ENCODE results near the gene SLC13A5. TPM values are rescaled to one million over a fixed set of nuclear protein-coding genes. Genes with fewer than 3 reads are reported as not detected.

The SLC13A5 gene
- polyA plus RNA-seq, 3 donors, result not detected

DNA sequence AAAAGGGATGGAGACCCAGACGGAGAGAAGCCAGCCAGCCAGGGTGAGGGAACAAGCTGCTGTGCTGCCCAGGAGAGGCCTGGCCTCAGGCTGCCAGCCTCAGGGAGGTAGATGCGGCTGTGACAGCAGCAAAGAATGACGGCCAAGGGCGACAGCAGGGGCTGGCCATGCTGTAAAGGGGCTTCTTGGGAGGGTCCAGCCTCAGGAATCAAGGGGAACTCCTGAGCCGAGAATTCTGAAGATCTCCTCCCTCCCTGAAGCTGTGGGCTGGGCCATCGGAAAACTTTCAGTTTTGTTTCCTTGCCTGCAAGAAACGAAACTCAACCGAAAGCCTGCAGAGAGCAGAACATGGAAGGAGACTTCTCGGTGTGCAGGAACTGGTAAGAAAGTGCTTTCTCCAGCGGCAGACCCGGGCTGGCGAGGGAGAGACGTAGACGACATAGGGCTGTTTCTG lies 42.6 kb upstream of the SLC13A5 start, which contains the start of gene XAF1:
Gene XAF1, plus strand, starts transcription at position 316 of the 454 bp plus-strand sequence. Its CDS starts 33 bp downstream, at position 349.
- Histone ChIP-seq H3K9ac (ENCODE audit: insufficient read depth, low read length, poor library complexity, severe bottlenecking) (peak within 1 kb of the TSS; percentile 74), H3K4me3 (replicated peaks in 1 of 3; ENCODE audit: low read depth in 2 of 3, low read length in 3 of 3) (peak within 1 kb of the TSS; percentile 83 to 98 (median 97)), H3K79me2 (ENCODE audit: insufficient read depth, low read length) (peaks cover 25% of the 10 kb centered on the region), H3K36me3 (replicated peaks in 1 of 2; ENCODE audit: control insufficient read depth in 1 of 2, insufficient read depth in 2 of 2, low read length in 2 of 2) (peaks cover 25 to 32% of the 10 kb centered on the region in 2 donors), H3K9me3 (replicated peaks in 1 of 2; ENCODE audit: control insufficient read depth in 1 of 2, insufficient read depth in 1 of 2, low read length in 2 of 2) (no peaks in the 10 kb centered on the region), H3K27ac (ENCODE audit: low read depth in 1 of 2, low read length in 2 of 2) (peak within 1 kb of the TSS; percentile 85 to 93), H2AFZ (ENCODE audit: insufficient read depth, low read depth, low read length, poor library complexity, severe bottlenecking) (peak within 1 kb of the TSS; percentile 93), H3K4me2 (replicated peaks; ENCODE audit: extremely low read depth, low read length, poor library complexity, severe bottlenecking) (peak within 1 kb of the TSS; percentile 89), H3K4me1 (ENCODE audit: control insufficient read depth in 1 of 2, insufficient read depth in 2 of 2, low read length in 2 of 2) (peaks cover 49 to 50% of the 10 kb centered on the region in 2 donors), H3K27me3 (ENCODE audit: control insufficient read depth in 2 of 2, insufficient read depth in 2 of 2, low read length in 2 of 2) (no peaks in the 10 kb centered on the region), H4K20me1 (ENCODE audit: insufficient read depth, low read length) (peaks cover 28% of the 10 kb centered on the region)
- intact Hi-C loops (cut with micrococcal nuclease), result no loop called here
- Mint-ChIP-seq H3K36me3 (peaks cover 31 to 33% of the 10 kb centered on the region in 2 donors), H3K4me3 (peak within 1 kb of the TSS; percentile 100), H3K9me3 (no peaks in the 10 kb centered on the region), H3K27me3 (ENCODE audit: low read depth in 3 of 3) (peaks cover 0 to 6% (median 2%) of the 10 kb centered on the region in 3 donors), H3K27ac (peak within 1 kb of the TSS; percentile 93 to 98 (median 95)), H3K4me1 (peaks cover 65% of the 10 kb centered on the region)
- 0% methylated on average over 12 of the region's 14 CpGs for WGBS (ENCODE audit: insufficient coverage)
- TF ChIP-seq, protein P1, sequence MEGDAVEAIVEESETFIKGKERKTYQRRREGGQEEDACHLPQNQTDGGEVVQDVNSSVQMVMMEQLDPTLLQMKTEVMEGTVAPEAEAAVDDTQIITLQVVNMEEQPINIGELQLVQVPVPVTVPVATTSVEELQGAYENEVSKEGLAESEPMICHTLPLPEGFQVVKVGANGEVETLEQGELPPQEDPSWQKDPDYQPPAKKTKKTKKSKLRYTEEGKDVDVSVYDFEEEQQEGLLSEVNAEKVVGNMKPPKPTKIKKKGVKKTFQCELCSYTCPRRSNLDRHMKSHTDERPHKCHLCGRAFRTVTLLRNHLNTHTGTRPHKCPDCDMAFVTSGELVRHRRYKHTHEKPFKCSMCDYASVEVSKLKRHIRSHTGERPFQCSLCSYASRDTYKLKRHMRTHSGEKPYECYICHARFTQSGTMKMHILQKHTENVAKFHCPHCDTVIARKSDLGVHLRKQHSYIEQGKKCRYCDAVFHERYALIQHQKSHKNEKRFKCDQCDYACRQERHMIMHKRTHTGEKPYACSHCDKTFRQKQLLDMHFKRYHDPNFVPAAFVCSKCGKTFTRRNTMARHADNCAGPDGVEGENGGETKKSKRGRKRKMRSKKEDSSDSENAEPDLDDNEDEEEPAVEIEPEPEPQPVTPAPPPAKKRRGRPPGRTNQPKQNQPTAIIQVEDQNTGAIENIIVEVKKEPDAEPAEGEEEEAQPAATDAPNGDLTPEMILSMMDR (IDR thresholded peaks at IDR 0.05), result no peak
- peak; percentile 43 to 56 (median 54) for DNase-seq

DNA sequence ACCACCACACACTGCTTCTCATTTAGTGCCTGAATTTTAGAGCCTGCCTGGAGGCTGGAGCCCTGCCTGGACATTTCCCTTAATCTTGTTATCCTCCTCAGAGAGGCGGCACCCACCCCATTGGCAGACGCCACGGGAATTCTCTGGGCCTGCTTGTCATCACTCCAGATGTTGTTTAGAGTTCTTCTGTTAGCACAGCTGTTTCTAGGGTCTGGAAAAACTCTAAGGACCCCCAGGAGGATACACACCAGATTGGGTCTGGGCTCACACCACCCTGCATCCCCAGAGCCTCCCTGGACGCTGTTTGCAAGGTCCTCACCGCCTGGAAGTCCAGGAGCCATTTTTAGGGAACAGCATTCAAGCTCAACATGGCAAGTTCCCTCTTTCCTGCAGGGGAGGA lies 42.1 kb upstream of the SLC13A5 start:
- peak overlapping the region; percentile 89 for H3K4me2 ChIP-seq (replicated peaks; ENCODE audit: extremely low read depth, low read length, poor library complexity, severe bottlenecking)
- peaks cover 49 to 50% of the 10 kb centered on the region in 2 donors for H3K4me1 ChIP-seq (ENCODE audit: control insufficient read depth in 1 of 2, insufficient read depth in 2 of 2, low read length in 2 of 2)

More for the DNA sequence above, 42.1 kb upstream of the SLC13A5 start:
- DNase-seq, result peak in 2 of 3 donors; percentile 18 to 22
- Mint-ChIP-seq H3K36me3 (peaks cover 26 to 28% of the 10 kb centered on the region in 2 donors), H3K4me1 (peaks cover 65% of the 10 kb centered on the region), H3K9me3 (no peaks in the 10 kb centered on the region), H3K27me3 (ENCODE audit: low read depth in 3 of 3) (peaks cover 0 to 7% (median 2%) of the 10 kb centered on the region in 3 donors), H3K4me3 (peak overlapping the region; percentile 100), H3K27ac (peak overlapping the region; percentile 93 to 98 (median 95))
- Histone ChIP-seq H3K27me3 (ENCODE audit: control insufficient read depth in 2 of 2, insufficient read depth in 2 of 2, low read length in 2 of 2) (no peaks in the 10 kb centered on the region), H3K36me3 (replicated peaks in 1 of 2; ENCODE audit: control insufficient read depth in 1 of 2, insufficient read depth in 2 of 2, low read length in 2 of 2) (peaks cover 21 to 27% of the 10 kb centered on the region in 2 donors), H3K9me3 (replicated peaks in 1 of 2; ENCODE audit: control insufficient read depth in 1 of 2, insufficient read depth in 1 of 2, low read length in 2 of 2) (no peaks in the 10 kb centered on the region), H2AFZ (ENCODE audit: insufficient read depth, low read depth, low read length, poor library complexity, severe bottlenecking) (peak overlapping the region; percentile 93), H3K9ac (ENCODE audit: insufficient read depth, low read length, poor library complexity, severe bottlenecking) (peak overlapping the region; percentile 74), H4K20me1 (ENCODE audit: insufficient read depth, low read length) (peaks cover 25% of the 10 kb centered on the region), H3K4me3 (replicated peaks in 1 of 3; ENCODE audit: low read depth in 2 of 3, low read length in 3 of 3) (peak overlapping the region; percentile 83 to 98 (median 97)), H3K27ac (ENCODE audit: low read depth in 1 of 2, low read length in 2 of 2) (peak overlapping the region; percentile 85 to 93), H3K79me2 (ENCODE audit: insufficient read depth, low read length) (peaks cover 25% of the 10 kb centered on the region)
- intact Hi-C loops (cut with micrococcal nuclease), result no loop called here
- TF ChIP-seq, protein P1 (IDR thresholded peaks at IDR 0.05), result no peak
- WGBS (ENCODE audit: insufficient coverage), result 67% methylated on average over 4 of the region's 5 CpGs
